Measurements from ENCODE around the gene STAT3. TPM values are rescaled to one million over a fixed set of nuclear protein-coding genes. Genes with fewer than 3 reads are reported as not detected.
A peak's percentile ranks its signal among the peaks of the same experiment; 100 is the strongest.
"Not testable (repeated sequence)": the region's sequence is repeated elsewhere in the genome, so short reads cannot be mapped to it uniquely, and the experiment has no call there.

The STAT3 gene
- total and polyA plus RNA-seq, 2 experiments from 2014 or later: 84.1 to 112 TPM

DNA sequence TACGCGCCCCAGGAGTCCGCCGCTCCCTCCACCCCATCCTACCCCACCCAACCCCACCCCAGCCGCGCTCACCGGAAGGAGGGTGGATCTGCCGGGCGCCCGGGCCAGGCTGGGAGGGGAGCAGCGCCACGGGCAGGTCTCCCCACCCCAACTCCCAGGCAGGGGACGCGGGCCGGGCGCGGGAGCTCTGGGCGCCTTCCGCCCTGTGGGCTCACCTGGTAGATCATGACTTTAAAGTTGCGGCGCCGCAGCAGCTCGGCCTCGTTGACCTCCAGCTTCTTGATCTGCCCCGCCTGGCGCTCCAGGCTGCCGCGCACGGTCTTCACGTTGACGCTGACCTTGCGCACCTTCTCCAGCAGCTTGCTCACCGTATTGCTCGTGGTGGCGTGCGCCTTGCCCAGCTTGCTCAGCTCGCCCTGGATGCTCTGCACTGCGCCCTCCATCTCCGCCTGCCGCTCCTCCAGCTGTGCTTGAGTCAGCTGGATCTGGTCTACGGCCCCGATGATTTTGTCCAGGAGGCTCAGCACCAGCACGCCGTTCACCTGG, 34.2 kb upstream of the STAT3 start:
- H3K79me2 ChIP-seq (ENCODE audit: insufficient read depth): peaks cover 74% of the 10 kb centered on the region
- no peaks in the 10 kb centered on the region for H3K9me3 ChIP-seq (ENCODE audit: low read depth)
- in situ Hi-C loops (cut with MboI): no loop called here
- no peak overlapping the region for H2AFZ ChIP-seq
- peaks cover 32% of the 10 kb centered on the region for H3K4me1 ChIP-seq (ENCODE audit: insufficient read depth)
- H3K9me2 ChIP-seq (ENCODE audit: insufficient read depth): no peaks in the 10 kb centered on the region
- peaks cover 17% of the 10 kb centered on the region; the same call in 1 of the 2 replicates for H4K20me1 ChIP-seq (ENCODE audit: insufficient read depth)
- peak overlapping the region; percentile 98 for H3K4me3 ChIP-seq
- H3K4me2 ChIP-seq (ENCODE audit: unreplicated experiment): peak overlapping the region; percentile 67
- H3K27me3 ChIP-seq (replicated peaks; ENCODE audit: insufficient read depth): no peaks in the 10 kb centered on the region
- peak overlapping the region; percentile 91 for H3K27ac ChIP-seq
- 0 to 1% methylated on average over 37 to 43 of the region's 44 CpGs for WGBS, 2 experiments (ENCODE audit: low coverage in 1 of 2, low lambda C conversion rate in 2 of 2, missing lambda C conversion rate in 2 of 2)
- peak overlapping the region; percentile 97 for H3K9ac ChIP-seq
- TF ChIP-seq EZH2phosphoT487 (IDR thresholded peaks at IDR 0.05; ENCODE audit: insufficient read depth, low read depth): no peak
- no peak for TF ChIP-seq EZH2 (IDR thresholded peaks at IDR 0.05; ENCODE audit: insufficient read depth, poor library complexity, severe bottlenecking)
- DNase-seq: peak; percentile 77
- peaks cover 60% of the 10 kb centered on the region for H3F3A ChIP-seq (ENCODE audit: insufficient read depth)
- H3K36me3 ChIP-seq (ENCODE audit: low read depth): peaks cover 13% of the 10 kb centered on the region; the same call in 1 of the 2 replicates

- WGBS, 2 experiments (ENCODE audit: low coverage in 1 of 2, low lambda C conversion rate in 2 of 2, missing lambda C conversion rate in 2 of 2): 1% methylated on average over 37 to 48 of the region's 59 CpGs
- in situ Hi-C loops (cut with MboI): no loop called here
- Histone ChIP-seq H3K79me2 (ENCODE audit: insufficient read depth) (peaks cover 80% of the 10 kb centered on the region), H3K27me3 (replicated peaks; ENCODE audit: insufficient read depth) (no peaks in the 10 kb centered on the region), H3K9ac (peak overlapping the region; percentile 97), H3K27ac (peak overlapping the region; percentile 91), H3K4me3 (peak overlapping the region; percentile 98), H3F3A (ENCODE audit: insufficient read depth) (peaks cover 64% of the 10 kb centered on the region), H4K20me1 (ENCODE audit: insufficient read depth) (peaks cover 25% of the 10 kb centered on the region; the same call in 1 of the 2 replicates), H3K4me1 (ENCODE audit: insufficient read depth) (peaks cover 32% of the 10 kb centered on the region), H2AFZ (no peak overlapping the region), H3K9me3 (ENCODE audit: low read depth) (no peaks in the 10 kb centered on the region), H3K9me2 (ENCODE audit: insufficient read depth) (no peaks in the 10 kb centered on the region), H3K4me2 (ENCODE audit: unreplicated experiment) (peak overlapping the region; percentile 97), H3K36me3 (ENCODE audit: low read depth) (peaks cover 13% of the 10 kb centered on the region; the same call in 1 of the 2 replicates)
- no peak for TF ChIP-seq EZH2phosphoT487 (IDR thresholded peaks at IDR 0.05; ENCODE audit: insufficient read depth, low read depth)
- peak; percentile 90 for DNase-seq
These were observed 33.5 kb upstream of the STAT3 start for GRCh38 chr17:42421507-42422338.

GRCh38 chr17:42421136-42421506, 32.9 kb upstream of the STAT3 start:
- Histone ChIP-seq H3K27me3 (replicated peaks; ENCODE audit: insufficient read depth) (no peaks in the 10 kb centered on the region), H3K9ac (peak overlapping the region; percentile 97), H3K9me3 (ENCODE audit: low read depth) (no peaks in the 10 kb centered on the region), H3K27ac (peak overlapping the region; percentile 91), H4K20me1 (ENCODE audit: insufficient read depth) (peaks cover 28% of the 10 kb centered on the region; the same call in 1 of the 2 replicates), H3K4me1 (ENCODE audit: insufficient read depth) (peaks cover 35% of the 10 kb centered on the region), H3K36me3 (ENCODE audit: low read depth) (peaks cover 13% of the 10 kb centered on the region; the same call in 1 of the 2 replicates), H3F3A (ENCODE audit: insufficient read depth) (peaks cover 62% of the 10 kb centered on the region), H3K4me2 (ENCODE audit: unreplicated experiment) (peak overlapping the region; percentile 97), H2AFZ (no peak overlapping the region), H3K79me2 (ENCODE audit: insufficient read depth) (peaks cover 86% of the 10 kb centered on the region), H3K9me2 (ENCODE audit: insufficient read depth) (no peaks in the 10 kb centered on the region), H3K4me3 (peak overlapping the region; percentile 98)
- 1 to 3% methylated on average over 6 of the region's 6 CpGs for WGBS, 2 experiments (ENCODE audit: low coverage in 1 of 2, low lambda C conversion rate in 2 of 2, missing lambda C conversion rate in 2 of 2)
- in situ Hi-C loops (cut with MboI): no loop called here
- no peak for DNase-seq
- no peak for TF ChIP-seq EZH2 (IDR thresholded peaks at IDR 0.05; ENCODE audit: insufficient read depth, poor library complexity, severe bottlenecking)
- TF ChIP-seq EZH2phosphoT487 (IDR thresholded peaks at IDR 0.05; ENCODE audit: insufficient read depth, low read depth): no peak

DNA sequence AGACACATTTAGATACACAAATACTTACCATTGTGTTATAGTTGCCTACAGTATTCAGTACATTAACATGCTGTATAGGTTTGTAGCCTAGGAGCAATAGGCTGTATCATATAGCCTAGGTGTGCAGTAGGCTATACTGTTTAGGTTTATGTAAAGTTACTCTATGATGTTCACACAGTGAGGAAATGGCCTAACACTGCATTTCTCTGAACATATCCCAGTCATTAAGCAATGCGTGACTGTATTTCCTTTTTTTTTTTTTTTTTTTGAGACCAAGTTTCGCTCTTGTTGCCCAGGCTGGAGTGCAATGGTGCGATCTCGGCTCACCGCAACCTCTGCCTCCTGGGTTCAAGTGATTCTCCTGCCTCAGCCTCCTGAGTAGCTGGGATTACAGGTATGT, 29.7 kb upstream of the STAT3 start:
- H3K79me2 ChIP-seq (ENCODE audit: insufficient read depth): peaks cover 100% of the 10 kb centered on the region
- 87 to 91% methylated on average over 5 of the region's 5 CpGs for WGBS, 2 experiments (ENCODE audit: low coverage in 1 of 2, low lambda C conversion rate in 2 of 2, missing lambda C conversion rate in 2 of 2)
- H3K27me3 ChIP-seq (replicated peaks; ENCODE audit: insufficient read depth); H3K9me3 ChIP-seq (ENCODE audit: low read depth); H3K9me2 ChIP-seq (ENCODE audit: insufficient read depth); in situ Hi-C loops (cut with MboI); H2AFZ ChIP-seq; H3K9ac ChIP-seq; H3K4me3 ChIP-seq: not testable (repeated sequence)
- H3K27ac ChIP-seq: peak overlapping the region; percentile 91
- DNase-seq: peak; percentile 38
- peaks cover 56% of the 10 kb centered on the region; the same call in 1 of the 2 replicates for H4K20me1 ChIP-seq (ENCODE audit: insufficient read depth)
- peaks cover 63% of the 10 kb centered on the region for H3F3A ChIP-seq (ENCODE audit: insufficient read depth)
- peaks cover 23% of the 10 kb centered on the region for H3K36me3 ChIP-seq (ENCODE audit: low read depth)
- peaks cover 48% of the 10 kb centered on the region for H3K4me1 ChIP-seq (ENCODE audit: insufficient read depth)
- peak overlapping the region; percentile 97 for H3K4me2 ChIP-seq (ENCODE audit: unreplicated experiment)
